OCI-LY1 (cell line): Measurements from ENCODE around the gene DLX5.
"Not testable (repeated sequence)": the region's sequence is repeated elsewhere in the genome, so short reads cannot be mapped to it uniquely, and the experiment has no call there.

Source experiments
- H2AFZ ChIP-seq: fragments of 200-600 bp; sonication (generic), shearing (Covaris generic); 2 replicates; pipeline ENCODE4 v1.6.0; 2014; ENCODE audit warnings: antibody characterized with exemption, mild to moderate bottlenecking, low read length
- H3F3A ChIP-seq: fragments of 200-600 bp; sonication (generic), shearing (Covaris generic); 2 replicates; pipeline ENCODE4 v1.6.0; 2014; ENCODE audit warnings: mild to moderate bottlenecking, antibody characterized with exemption, low read length, moderate library complexity; ENCODE audit not compliant: insufficient read depth
- H3K27ac ChIP-seq: fragments of 200-600 bp; sonication (generic); 2 replicates; pipeline ENCODE4 v1.5.1; 2014; ENCODE audit warnings: low read length, mixed run types, mild to moderate bottlenecking, low read depth; ENCODE audit not compliant: poor library complexity, severe bottlenecking
- H3K27me3 ChIP-seq: fragments of 200-600 bp; sonication (generic); 2 replicates; pipeline ENCODE4 v1.6.0; 2014; ENCODE audit warnings: antibody characterized with exemption, mild to moderate bottlenecking, low read length, moderate library complexity; ENCODE audit not compliant: insufficient read depth
- H3K36me3 ChIP-seq: fragments of 200-600 bp; sonication (generic); 2 replicates; pipeline ENCODE4 v1.6.1; 2014; ENCODE audit warnings: mild to moderate bottlenecking, antibody characterized with exemption, low read length, moderate library complexity, mixed read lengths; ENCODE audit not compliant: insufficient read depth
- H3K4me1 ChIP-seq: fragments of 200-600 bp; sonication (generic); 2 replicates; pipeline ENCODE4 v1.5.1; 2014; ENCODE audit warnings: mild to moderate bottlenecking, low read length, moderate library complexity; ENCODE audit not compliant: insufficient read depth, severe bottlenecking
- H3K4me2 ChIP-seq: fragments of 200-600 bp; sonication (generic), shearing (Covaris generic); 2 replicates; pipeline ENCODE4 v1.6.1; 2014; ENCODE audit warnings: low read length
- H3K4me3 ChIP-seq: fragments of 200-600 bp; sonication (generic); 2 replicates; pipeline ENCODE4 v1.5.1; 2014; ENCODE audit warnings: low read length, low read depth, mild to moderate bottlenecking, mixed read lengths; ENCODE audit not compliant: poor library complexity, severe bottlenecking
- H3K79me2 ChIP-seq: fragments of 200-600 bp; shearing (Covaris generic); 2 replicates; pipeline ENCODE4 v1.6.1; 2016; ENCODE audit warnings: mixed run types, low read length, mixed read lengths; ENCODE audit not compliant: insufficient read depth
- H3K9ac ChIP-seq: fragments of 200-600 bp; sonication (generic), shearing (Covaris generic); 2 replicates; pipeline ENCODE4 v1.6.1; 2014; ENCODE audit warnings: mild to moderate bottlenecking, low read length, mixed read lengths
- H3K9me2 ChIP-seq: fragments of 200-600 bp; sonication (generic), shearing (Covaris generic); 2 replicates; pipeline ENCODE4 v1.6.1; 2014; ENCODE audit warnings: low read depth, mild to moderate bottlenecking, low read length, mixed read lengths
- H3K9me3 ChIP-seq: fragments of 200-600 bp; shearing (Covaris generic); 2 replicates; pipeline ENCODE4 v1.6.1; 2014; ENCODE audit warnings: low read length, mixed read lengths
- H4K20me1 ChIP-seq: fragments of 200-600 bp; sonication (generic), shearing (Covaris generic); 2 replicates; pipeline ENCODE4 v1.6.0; 2016; ENCODE audit warnings: mild to moderate bottlenecking, low read length; ENCODE audit not compliant: insufficient read depth
- CTCF ChIP-seq: fragments of 200-600 bp; sonication (generic), shearing (Covaris generic); IDR thresholded peaks from 2 replicates; pipeline ENCODE4 v1.5.1; 2017; ENCODE audit warnings: mild to moderate bottlenecking, antibody characterized with exemption, low read length, moderate library complexity, mixed read lengths
- EZH2 ChIP-seq: fragments of 200-600 bp; sonication (generic), shearing (Covaris generic); IDR thresholded peaks from 2 replicates; pipeline ENCODE4 v1.8.0; 2017; ENCODE audit warnings: borderline replicate concordance, mixed run types, mild to moderate bottlenecking, antibody characterized with exemption, low read length, moderate library complexity, mixed read lengths

Gene DLX5

DNA sequence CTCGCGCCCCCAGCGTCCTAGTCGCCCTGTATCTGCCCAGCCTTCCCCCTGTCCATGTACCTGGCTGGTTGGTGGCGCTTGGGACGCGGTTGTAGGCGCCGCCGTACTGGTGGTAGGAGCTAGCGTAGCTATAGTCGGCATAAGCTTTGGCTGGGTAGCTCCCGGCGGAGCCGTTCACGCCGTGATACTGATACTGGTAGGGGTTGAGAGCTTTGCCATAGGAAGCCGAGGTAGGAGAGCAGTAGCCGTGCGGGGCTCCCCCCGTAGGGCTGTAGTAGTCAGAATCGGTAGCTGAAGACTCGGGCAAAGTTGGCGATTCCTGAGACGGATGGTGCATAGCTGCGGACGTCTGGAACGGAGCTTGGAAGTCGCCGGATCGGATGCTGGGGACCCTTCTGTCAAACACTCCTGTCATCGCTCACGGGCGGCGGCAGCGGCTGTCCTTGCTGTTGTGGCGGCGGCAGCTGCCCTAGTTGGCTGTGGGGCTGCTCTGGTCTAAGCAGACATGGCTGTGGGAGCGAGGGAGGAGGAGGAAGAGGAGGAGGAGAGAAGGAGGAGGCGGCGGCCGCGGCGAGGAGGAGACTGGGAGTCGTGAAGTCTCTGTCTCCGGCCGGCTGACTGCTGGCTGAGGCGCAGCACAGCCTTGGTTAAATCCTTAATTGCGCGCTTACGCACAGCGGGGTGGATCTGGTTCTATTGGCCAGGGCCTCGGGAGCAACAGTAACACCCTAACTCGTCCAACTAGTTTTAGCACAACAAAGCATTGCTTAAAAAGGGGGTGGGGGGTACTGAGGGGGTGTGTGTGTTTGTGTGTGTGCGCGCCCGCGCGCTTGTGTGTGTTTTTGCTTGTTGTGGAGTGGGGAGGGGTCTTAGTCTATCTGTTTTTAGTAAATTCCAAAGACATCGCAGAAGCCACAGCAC, at the start of gene DLX5:
TSS of gene DLX5 (minus strand) at position 623 of the 921 bp plus-strand sequence. CDS start at position 415, 208 bp downstream.
- no peak within 1 kb of the TSS for H3K4me3 ChIP-seq
- H3K4me2 ChIP-seq: no peak within 1 kb of the TSS
- H3K4me1 ChIP-seq: no peaks in the 10 kb centered on the region
- no peaks in the 10 kb centered on the region for H3K36me3 ChIP-seq
- no peaks in the 10 kb centered on the region for H3F3A ChIP-seq
- TF ChIP-seq CTCF (no peak), EZH2 (no peak)
- no peaks in the 10 kb centered on the region for H3K9me2 ChIP-seq
- H3K9ac ChIP-seq: no peak within 1 kb of the TSS
- no peaks in the 10 kb centered on the region for H3K9me3 ChIP-seq
- no peaks in the 10 kb centered on the region for H4K20me1 ChIP-seq
- no peaks in the 10 kb centered on the region for H3K79me2 ChIP-seq
- no peak within 1 kb of the TSS for H3K27ac ChIP-seq
- no peak within 1 kb of the TSS for H2AFZ ChIP-seq
- no peaks in the 10 kb centered on the region; the same call in 1 of the 2 replicates for H3K27me3 ChIP-seq

GRCh38 chr7:97072025-97072424, 47.4 kb upstream of the DLX5 start:
- H3K9me3 ChIP-seq, H3K9ac ChIP-seq, H3K36me3 ChIP-seq, H3K9me2 ChIP-seq, H3K27me3 ChIP-seq, H3K79me2 ChIP-seq, H3K4me2 ChIP-seq, H3K4me1 ChIP-seq, H3K27ac ChIP-seq, H4K20me1 ChIP-seq, H3K4me3 ChIP-seq, H2AFZ ChIP-seq, H3F3A ChIP-seq: not testable (repeated sequence)

- Histone ChIP-seq H3F3A (no peaks in the 10 kb centered on the region), H3K27ac (no peak overlapping the region), H2AFZ (no peak overlapping the region), H3K9me3 (no peaks in the 10 kb centered on the region), H3K9ac (no peak overlapping the region), H3K9me2 (no peaks in the 10 kb centered on the region), H3K27me3 (no peaks in the 10 kb centered on the region), H4K20me1 (no peaks in the 10 kb centered on the region), H3K4me1 (no peaks in the 10 kb centered on the region), H3K4me3 (no peak overlapping the region), H3K4me2 (no peak overlapping the region), H3K79me2 (no peaks in the 10 kb centered on the region), H3K36me3 (no peaks in the 10 kb centered on the region)
- TF ChIP-seq EZH2 (no peak), CTCF (peak; percentile 91)
Measured at GRCh38 chr7:97064972-97065587, 40.4 kb upstream of the DLX5 start.
